ENCODE results near the gene PIK3R5. TPM values are rescaled to one million over a fixed set of nuclear protein-coding genes. Genes with fewer than 3 reads are reported as not detected.

The PIK3R5 gene
- total RNA-seq, 4 donors from 2014 or later = 0.63 to 5.9 (median 2.9) TPM

DNA sequence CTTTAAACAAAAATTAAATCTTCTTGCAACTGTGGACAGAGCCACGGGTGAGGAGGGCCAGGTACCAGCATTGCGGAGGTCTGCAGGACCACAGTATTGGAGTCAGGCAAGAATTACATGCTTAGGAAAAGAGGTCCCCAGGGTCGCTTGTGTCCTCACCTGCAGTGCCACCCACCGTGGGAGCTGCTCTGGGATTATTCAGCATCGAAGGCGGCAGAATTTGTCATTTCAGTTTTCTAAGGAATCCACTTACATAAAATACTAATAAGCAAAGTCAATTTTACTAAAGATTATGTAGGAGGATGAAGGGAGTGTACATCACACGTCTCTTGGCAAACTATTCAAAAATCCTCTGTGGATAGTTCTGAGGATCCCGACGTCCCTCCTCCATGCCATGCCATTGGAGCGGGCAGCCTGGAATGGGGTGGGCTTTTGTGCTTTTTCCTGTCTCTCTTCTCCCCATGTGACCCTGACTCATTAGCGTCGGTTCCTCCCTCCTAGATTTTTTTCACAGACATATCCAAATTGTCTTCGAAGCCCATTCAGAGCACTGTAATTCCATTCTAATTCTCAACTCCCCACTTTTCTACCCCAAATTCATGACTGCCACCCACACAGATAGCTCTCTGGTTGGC is 95.0 kb downstream of the PIK3R5 start:
- Histone ChIP-seq H3K9me3 (no peaks in the 10 kb centered on the region), H3K27ac (no peak overlapping the region), H3K36me3 (no peaks in the 10 kb centered on the region), H3K4me3 (no peak overlapping the region), H3K27me3 (no peaks in the 10 kb centered on the region), H3K4me1 (no peaks in the 10 kb centered on the region)
- ATAC-seq (no peak), DNase-seq (no peak)
- intact Hi-C loops (cut with DNase I; ENCODE audit: low total_unique reads) (no loop called here), in situ Hi-C loops (cut with MboI; ENCODE audit: low sequenced_read_pairs in 4 of 4) (no loop called here)
- TF ChIP-seq, protein P1, sequence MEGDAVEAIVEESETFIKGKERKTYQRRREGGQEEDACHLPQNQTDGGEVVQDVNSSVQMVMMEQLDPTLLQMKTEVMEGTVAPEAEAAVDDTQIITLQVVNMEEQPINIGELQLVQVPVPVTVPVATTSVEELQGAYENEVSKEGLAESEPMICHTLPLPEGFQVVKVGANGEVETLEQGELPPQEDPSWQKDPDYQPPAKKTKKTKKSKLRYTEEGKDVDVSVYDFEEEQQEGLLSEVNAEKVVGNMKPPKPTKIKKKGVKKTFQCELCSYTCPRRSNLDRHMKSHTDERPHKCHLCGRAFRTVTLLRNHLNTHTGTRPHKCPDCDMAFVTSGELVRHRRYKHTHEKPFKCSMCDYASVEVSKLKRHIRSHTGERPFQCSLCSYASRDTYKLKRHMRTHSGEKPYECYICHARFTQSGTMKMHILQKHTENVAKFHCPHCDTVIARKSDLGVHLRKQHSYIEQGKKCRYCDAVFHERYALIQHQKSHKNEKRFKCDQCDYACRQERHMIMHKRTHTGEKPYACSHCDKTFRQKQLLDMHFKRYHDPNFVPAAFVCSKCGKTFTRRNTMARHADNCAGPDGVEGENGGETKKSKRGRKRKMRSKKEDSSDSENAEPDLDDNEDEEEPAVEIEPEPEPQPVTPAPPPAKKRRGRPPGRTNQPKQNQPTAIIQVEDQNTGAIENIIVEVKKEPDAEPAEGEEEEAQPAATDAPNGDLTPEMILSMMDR (IDR thresholded peaks at IDR 0.05 in 4 of 5, conservative IDR thresholded peaks at IDR 0.05 in 1 of 5) = no peak
- TF ChIP-seq POLR2A (IDR thresholded peaks at IDR 0.05) = no peak

DNA sequence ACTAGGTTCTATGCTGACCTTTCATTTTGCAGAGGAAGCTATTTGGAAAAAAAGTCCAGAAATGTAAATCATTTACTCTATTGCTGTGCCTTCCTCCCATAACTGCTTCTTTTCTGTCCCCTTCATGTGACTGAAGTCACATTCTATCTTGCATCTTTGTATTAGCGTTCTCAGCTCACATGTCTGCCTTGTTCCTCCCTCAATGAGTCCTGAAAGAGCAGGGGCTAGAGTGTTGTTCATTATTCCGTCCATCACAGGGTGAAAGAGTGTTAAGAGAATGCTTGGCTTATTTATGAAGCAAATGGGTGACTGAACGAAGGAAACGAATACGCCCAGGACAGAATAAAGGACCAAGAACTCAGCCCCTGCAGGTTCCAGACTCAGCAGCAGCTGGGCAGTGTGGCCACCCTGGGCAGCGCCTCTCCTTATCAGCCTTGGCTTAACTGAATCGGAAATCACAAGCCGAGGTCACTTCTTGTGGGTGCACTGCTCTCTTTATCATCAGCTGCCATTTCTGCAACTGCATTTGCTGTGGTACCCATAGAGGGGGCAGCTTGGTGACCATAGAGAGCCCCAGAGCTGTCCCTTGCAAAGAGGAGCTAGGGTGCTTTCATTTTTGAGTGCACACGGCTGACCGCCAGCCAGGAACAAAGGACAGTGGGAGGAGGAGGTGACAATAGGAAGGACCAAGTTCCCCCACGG is 96.2 kb downstream of the PIK3R5 start:
- intact Hi-C loops (cut with DNase I; ENCODE audit: low total_unique reads) (no loop called here), in situ Hi-C loops (cut with MboI; ENCODE audit: low sequenced_read_pairs in 4 of 4) (no loop called here)
- DNase-seq (no peak), ATAC-seq (no peak)
- Histone ChIP-seq H3K9me3 (no peaks in the 10 kb centered on the region), H3K27me3 (no peaks in the 10 kb centered on the region), H3K4me3 (no peak overlapping the region), H3K4me1 (no peaks in the 10 kb centered on the region), H3K36me3 (no peaks in the 10 kb centered on the region), H3K27ac (no peak overlapping the region)
- no peak for TF ChIP-seq POLR2A (IDR thresholded peaks at IDR 0.05)
- TF ChIP-seq, protein P1 (IDR thresholded peaks at IDR 0.05 in 4 of 5, conservative IDR thresholded peaks at IDR 0.05 in 1 of 5) = no peak

DNA sequence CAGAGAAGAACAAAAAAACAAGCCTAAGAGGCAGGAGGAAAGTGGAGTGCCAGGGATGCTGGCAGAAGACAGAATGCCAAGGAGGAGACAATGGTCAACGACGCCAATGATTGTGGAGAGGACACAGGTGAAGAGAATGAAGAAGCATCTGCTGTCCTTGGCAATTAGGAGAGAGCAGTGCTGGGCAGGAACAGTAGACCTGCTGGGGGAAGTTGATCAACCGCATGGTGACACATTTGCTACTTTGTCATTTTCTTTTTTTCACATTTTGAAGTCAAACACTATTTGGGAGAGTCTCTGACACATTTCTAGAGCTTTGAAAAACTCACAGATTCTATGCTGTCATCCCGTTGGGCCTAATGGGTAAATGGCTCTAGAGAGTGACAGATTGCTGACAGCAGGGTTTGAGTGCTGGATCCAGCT is 97.0 kb downstream of the PIK3R5 start:
- intact Hi-C loops (cut with DNase I; ENCODE audit: low total_unique reads) = no loop called here

DNA sequence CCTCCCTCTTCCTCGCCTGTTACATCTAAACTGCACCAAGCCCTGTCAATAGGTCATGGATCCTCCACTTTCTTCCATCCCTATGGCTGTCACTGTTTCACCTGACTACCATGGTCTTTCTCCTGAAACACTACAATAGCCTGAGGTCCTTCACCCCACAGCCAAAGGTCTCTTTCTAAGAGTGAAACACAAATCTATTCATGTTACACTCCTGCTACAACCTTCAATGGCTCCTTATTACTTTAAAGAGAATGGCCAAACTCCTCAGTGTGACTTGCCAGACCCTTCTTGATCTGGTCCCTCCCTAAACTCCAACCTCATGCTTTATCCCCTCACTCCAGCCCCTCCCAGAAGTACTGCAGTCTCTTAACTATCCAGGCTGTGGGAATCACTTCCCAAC is 97.4 kb downstream of the PIK3R5 start:
- no peak for TF ChIP-seq POLR2A (IDR thresholded peaks at IDR 0.05)
- TF ChIP-seq, protein P1 (IDR thresholded peaks at IDR 0.05 in 4 of 5, conservative IDR thresholded peaks at IDR 0.05 in 1 of 5) = no peak
- DNase-seq (no peak), ATAC-seq (no peak)
- in situ Hi-C loops (cut with MboI; ENCODE audit: low sequenced_read_pairs in 4 of 4) = no loop called here
- Histone ChIP-seq H3K4me3 (no peak overlapping the region), H3K9me3 (no peaks in the 10 kb centered on the region), H3K36me3 (no peaks in the 10 kb centered on the region), H3K27me3 (no peaks in the 10 kb centered on the region), H3K4me1 (no peaks in the 10 kb centered on the region), H3K27ac (no peak overlapping the region)
- intact Hi-C loops (cut with DNase I; ENCODE audit: low total_unique reads) = no loop called here

More for the DNA sequence above, 97.0 kb downstream of the PIK3R5 start:
- DNase-seq = no peak
- in situ Hi-C loops (cut with MboI; ENCODE audit: low sequenced_read_pairs in 4 of 4) = no loop called here
- no peaks in the 10 kb centered on the region for H3K9me3 ChIP-seq
- H3K27me3 ChIP-seq = no peaks in the 10 kb centered on the region
- H3K27ac ChIP-seq = no peak overlapping the region
- H3K36me3 ChIP-seq = no peaks in the 10 kb centered on the region
- TF ChIP-seq POLR2A (IDR thresholded peaks at IDR 0.05) = no peak
- TF ChIP-seq, protein P1 (IDR thresholded peaks at IDR 0.05 in 4 of 5, conservative IDR thresholded peaks at IDR 0.05 in 1 of 5) = no peak
- ATAC-seq = no peak
- no peak overlapping the region for H3K4me3 ChIP-seq
- H3K4me1 ChIP-seq = no peaks in the 10 kb centered on the region
